HUES48 (cell line): ENCODE data around the gene HAPSTR1.

ENCODE experiments used
- H3K27ac ChIP-seq: one replicate; pipeline ENCODE4 v1.7.0; 2013; ENCODE audit warnings: low read depth, low read length, inconsistent platforms
- H3K27me3 ChIP-seq: 2 replicates; pipeline ENCODE4 v1.6.1; 2013; ENCODE audit warnings: mild to moderate bottlenecking, low read length; ENCODE audit not compliant: control insufficient read depth, insufficient read depth
- H3K36me3 ChIP-seq: 2 replicates; pipeline ENCODE4 v1.6.1; 2013; ENCODE audit warnings: low read length; ENCODE audit not compliant: control insufficient read depth, insufficient read depth
- H3K4me1 ChIP-seq: 2 replicates; pipeline ENCODE4 v1.6.1; 2013; ENCODE audit warnings: mild to moderate bottlenecking, low read length; ENCODE audit not compliant: control insufficient read depth, insufficient read depth
- H3K4me3 ChIP-seq: 2 replicates; pipeline ENCODE4 v1.5.1; 2013; ENCODE audit warnings: mild to moderate bottlenecking, low read depth, low read length
- H3K9ac ChIP-seq: 2 replicates; pipeline ENCODE4 v1.6.1; 2013; ENCODE audit warnings: mild to moderate bottlenecking, low read depth, low read length, moderate library complexity
- H3K9me3 ChIP-seq: 2 replicates; pipeline ENCODE4 v1.6.1; 2013; ENCODE audit warnings: low read length; ENCODE audit not compliant: control insufficient read depth, insufficient read depth

Gene HAPSTR1

GRCh38 chr16:9054460-9054859 lies 37.0 kb upstream of the HAPSTR1 start:
- Histone ChIP-seq H3K4me3 (no peak overlapping the region), H3K27me3 (no peaks in the 10 kb centered on the region), H3K27ac (no peak overlapping the region), H3K36me3 (no peaks in the 10 kb centered on the region), H3K9me3 (no peaks in the 10 kb centered on the region), H3K4me1 (0 out of 2 replicates have a peak, but pooled peaks cover 6% of the 10 kb centered on the region), H3K9ac (no peak overlapping the region)

- Histone ChIP-seq H3K36me3 (no peaks in the 10 kb centered on the region), H3K27me3 (no peaks in the 10 kb centered on the region), H3K9me3 (no peaks in the 10 kb centered on the region), H3K9ac (no peak overlapping the region), H3K4me1 (0 out of 2 replicates have a peak, but pooled peaks cover 5% of the 10 kb centered on the region), H3K27ac (no peak overlapping the region), H3K4me3 (no peak overlapping the region)
These were observed 36.3 kb upstream of the HAPSTR1 start for GRCh38 chr16:9055115-9055514.

GRCh38 chr16:9055661-9056060 lies 35.8 kb upstream of the HAPSTR1 start:
- H3K4me3 ChIP-seq: no peak overlapping the region
- H3K27ac ChIP-seq: no peak overlapping the region
- no peaks in the 10 kb centered on the region for H3K36me3 ChIP-seq
- no peak overlapping the region for H3K9ac ChIP-seq
- H3K27me3 ChIP-seq: no peaks in the 10 kb centered on the region
- H3K9me3 ChIP-seq: no peaks in the 10 kb centered on the region
- 0 out of 2 replicates have a peak, but pooled peaks cover 2% of the 10 kb centered on the region for H3K4me1 ChIP-seq

- 0 out of 2 replicates have a peak, but pooled peaks cover 2% of the 10 kb centered on the region for H3K4me1 ChIP-seq
These were observed 35.4 kb upstream of the HAPSTR1 start for GRCh38 chr16:9056061-9056460.

GRCh38 chr16:9058211-9058610 lies 33.2 kb upstream of the HAPSTR1 start:
- Histone ChIP-seq H3K9ac (no peak overlapping the region), H3K27me3 (no peaks in the 10 kb centered on the region), H3K4me1 (no peaks in the 10 kb centered on the region), H3K36me3 (no peaks in the 10 kb centered on the region), H3K9me3 (no peaks in the 10 kb centered on the region), H3K4me3 (no peak overlapping the region), H3K27ac (no peak overlapping the region)

More at GRCh38 chr16:9056061-9056460, 35.4 kb upstream of the HAPSTR1 start:
- H3K27ac ChIP-seq: no peak overlapping the region
- no peaks in the 10 kb centered on the region for H3K9me3 ChIP-seq
- no peaks in the 10 kb centered on the region for H3K27me3 ChIP-seq
- H3K9ac ChIP-seq: no peak overlapping the region
- H3K4me3 ChIP-seq: no peak overlapping the region
- no peaks in the 10 kb centered on the region for H3K36me3 ChIP-seq

GRCh38 chr16:9060225-9060624 lies 31.2 kb upstream of the HAPSTR1 start:
- Histone ChIP-seq H3K27ac (no peak overlapping the region), H3K27me3 (no peaks in the 10 kb centered on the region), H3K9me3 (no peaks in the 10 kb centered on the region), H3K4me3 (no peak overlapping the region), H3K4me1 (no peaks in the 10 kb centered on the region), H3K9ac (no peak overlapping the region), H3K36me3 (no peaks in the 10 kb centered on the region)

- H3K27me3 ChIP-seq: no peaks in the 10 kb centered on the region
These were observed 30.1 kb upstream of the HAPSTR1 start for GRCh38 chr16:9061358-9061813.

GRCh38 chr16:9062301-9062700 lies 29.1 kb upstream of the HAPSTR1 start:
- no peaks in the 10 kb centered on the region for H3K27me3 ChIP-seq
- no peak overlapping the region for H3K9ac ChIP-seq
- H3K27ac ChIP-seq: no peak overlapping the region
- no peaks in the 10 kb centered on the region for H3K4me1 ChIP-seq
- no peaks in the 10 kb centered on the region for H3K9me3 ChIP-seq
- no peak overlapping the region for H3K4me3 ChIP-seq
- no peaks in the 10 kb centered on the region for H3K36me3 ChIP-seq

More at GRCh38 chr16:9061358-9061813, 30.1 kb upstream of the HAPSTR1 start:
- H3K27ac ChIP-seq: no peak overlapping the region
- no peaks in the 10 kb centered on the region for H3K4me1 ChIP-seq
- H3K36me3 ChIP-seq: no peaks in the 10 kb centered on the region
- H3K9me3 ChIP-seq: no peaks in the 10 kb centered on the region
- no peak overlapping the region for H3K9ac ChIP-seq
- H3K4me3 ChIP-seq: no peak overlapping the region

- no peaks in the 10 kb centered on the region for H3K36me3 ChIP-seq
- no peaks in the 10 kb centered on the region for H3K27me3 ChIP-seq
- H3K4me3 ChIP-seq: no peak overlapping the region
- H3K9ac ChIP-seq: no peak overlapping the region
- H3K9me3 ChIP-seq: no peaks in the 10 kb centered on the region
- H3K4me1 ChIP-seq: no peaks in the 10 kb centered on the region
- no peak overlapping the region for H3K27ac ChIP-seq
These were observed 26.4 kb upstream of the HAPSTR1 start for GRCh38 chr16:9065077-9065476.

GRCh38 chr16:9068886-9069285 lies 22.6 kb upstream of the HAPSTR1 start:
- Histone ChIP-seq H3K27me3 (no peaks in the 10 kb centered on the region), H3K27ac (no peak overlapping the region), H3K36me3 (no peaks in the 10 kb centered on the region), H3K4me1 (no peaks in the 10 kb centered on the region), H3K9ac (no peak overlapping the region), H3K9me3 (no peaks in the 10 kb centered on the region), H3K4me3 (no peak overlapping the region)

- Histone ChIP-seq H3K36me3 (no peaks in the 10 kb centered on the region), H3K4me1 (no peaks in the 10 kb centered on the region), H3K27ac (no peak overlapping the region), H3K9ac (no peak overlapping the region), H3K27me3 (no peaks in the 10 kb centered on the region), H3K4me3 (no peak overlapping the region), H3K9me3 (no peaks in the 10 kb centered on the region)
These were observed 21.2 kb upstream of the HAPSTR1 start for GRCh38 chr16:9070254-9070653.

GRCh38 chr16:9071377-9071776 lies 20.1 kb upstream of the HAPSTR1 start:
- no peak overlapping the region for H3K4me3 ChIP-seq
- no peaks in the 10 kb centered on the region for H3K9me3 ChIP-seq
- no peak overlapping the region for H3K9ac ChIP-seq
- H3K36me3 ChIP-seq: no peaks in the 10 kb centered on the region
- no peaks in the 10 kb centered on the region for H3K27me3 ChIP-seq
- no peaks in the 10 kb centered on the region for H3K4me1 ChIP-seq
- no peak overlapping the region for H3K27ac ChIP-seq
